ENCODE results near the gene CMTM4.
"Not testable (repeated sequence)": the region's sequence is repeated elsewhere in the genome, so short reads cannot be mapped to it uniquely, and the experiment has no call there.

Gene CMTM4

GRCh38 chr16:66691234-66691633 lies 5.3 kb downstream of the CMTM4 start:
- in situ Hi-C loops (cut with MboI; ENCODE audit: low sequenced_read_pairs, unreplicated experiment): no loop called here
- DNase-seq (ENCODE audit: low spot score): no peak
- TF ChIP-seq, protein P1, sequence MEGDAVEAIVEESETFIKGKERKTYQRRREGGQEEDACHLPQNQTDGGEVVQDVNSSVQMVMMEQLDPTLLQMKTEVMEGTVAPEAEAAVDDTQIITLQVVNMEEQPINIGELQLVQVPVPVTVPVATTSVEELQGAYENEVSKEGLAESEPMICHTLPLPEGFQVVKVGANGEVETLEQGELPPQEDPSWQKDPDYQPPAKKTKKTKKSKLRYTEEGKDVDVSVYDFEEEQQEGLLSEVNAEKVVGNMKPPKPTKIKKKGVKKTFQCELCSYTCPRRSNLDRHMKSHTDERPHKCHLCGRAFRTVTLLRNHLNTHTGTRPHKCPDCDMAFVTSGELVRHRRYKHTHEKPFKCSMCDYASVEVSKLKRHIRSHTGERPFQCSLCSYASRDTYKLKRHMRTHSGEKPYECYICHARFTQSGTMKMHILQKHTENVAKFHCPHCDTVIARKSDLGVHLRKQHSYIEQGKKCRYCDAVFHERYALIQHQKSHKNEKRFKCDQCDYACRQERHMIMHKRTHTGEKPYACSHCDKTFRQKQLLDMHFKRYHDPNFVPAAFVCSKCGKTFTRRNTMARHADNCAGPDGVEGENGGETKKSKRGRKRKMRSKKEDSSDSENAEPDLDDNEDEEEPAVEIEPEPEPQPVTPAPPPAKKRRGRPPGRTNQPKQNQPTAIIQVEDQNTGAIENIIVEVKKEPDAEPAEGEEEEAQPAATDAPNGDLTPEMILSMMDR (IDR thresholded peaks at IDR 0.05; ENCODE audit: borderline replicate concordance, control extremely low read depth, extremely low read depth, insufficient read depth, missing control alignments): no peak

DNA sequence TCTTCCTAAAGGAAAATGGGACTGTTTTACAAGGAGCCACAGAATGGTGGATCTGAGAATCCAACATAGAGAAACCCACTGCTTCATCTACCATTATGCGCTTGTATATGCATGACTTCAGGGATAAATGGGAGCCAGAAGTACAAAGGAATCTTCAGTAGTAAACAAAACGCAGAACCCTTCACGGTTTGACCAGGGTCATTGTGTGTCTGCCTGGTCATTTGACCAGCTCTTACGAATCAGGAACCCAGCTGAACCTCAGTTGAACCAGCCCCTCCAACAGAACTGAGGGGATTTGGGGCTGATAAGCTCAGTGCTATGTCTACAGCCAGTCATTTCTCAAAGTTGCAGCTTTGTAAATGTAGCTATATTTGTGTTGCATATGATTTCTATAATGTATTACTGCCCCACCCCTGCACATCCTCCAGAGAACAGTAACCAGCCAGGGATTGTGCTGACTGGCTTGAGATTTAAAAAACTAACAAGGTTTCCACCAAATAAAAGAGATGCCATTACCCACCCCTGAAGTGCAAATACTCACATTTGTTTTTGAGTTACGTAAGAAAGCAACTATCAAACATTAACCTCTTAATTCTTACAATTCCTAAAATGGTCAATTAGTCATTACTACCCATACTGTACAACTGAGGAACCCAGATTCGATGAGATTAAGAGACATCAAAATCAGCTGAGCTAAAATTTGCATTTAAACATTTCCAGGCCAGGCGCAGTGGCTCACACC lies 6.3 kb downstream of the CMTM4 start:
- TF ChIP-seq, protein P1 (IDR thresholded peaks at IDR 0.05; ENCODE audit: borderline replicate concordance, control extremely low read depth, extremely low read depth, insufficient read depth, missing control alignments): no peak
- DNase-seq (ENCODE audit: low spot score): no peak
- in situ Hi-C loops (cut with MboI; ENCODE audit: low sequenced_read_pairs, unreplicated experiment): no loop called here

DNA sequence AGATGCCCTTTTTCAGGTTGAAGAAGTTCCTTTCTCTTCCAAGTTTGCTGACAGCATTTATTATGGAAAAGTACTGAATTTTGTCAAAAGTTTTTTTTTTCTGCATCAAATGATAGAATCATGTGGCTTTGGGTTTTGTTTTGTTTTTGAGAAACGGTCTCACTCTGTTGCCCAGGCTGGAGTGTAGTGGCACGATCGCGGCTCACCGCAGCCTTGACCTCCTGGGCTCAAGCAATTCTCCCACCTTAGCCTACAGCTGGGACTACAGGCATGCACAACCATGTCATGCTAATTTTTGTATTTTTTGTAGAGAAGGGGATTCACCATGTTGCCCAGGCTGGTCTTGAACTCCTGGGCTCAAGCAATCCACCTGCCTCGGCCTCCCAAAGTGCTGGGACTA lies 7.3 kb downstream of the CMTM4 start:
- DNase-seq (ENCODE audit: low spot score): no peak
- in situ Hi-C loops (cut with MboI; ENCODE audit: low sequenced_read_pairs, unreplicated experiment): no loop called here
- TF ChIP-seq, protein P1 (IDR thresholded peaks at IDR 0.05; ENCODE audit: borderline replicate concordance, control extremely low read depth, extremely low read depth, insufficient read depth, missing control alignments): no peak

- DNase-seq (ENCODE audit: low spot score): no peak
- in situ Hi-C loops (cut with MboI; ENCODE audit: low sequenced_read_pairs, unreplicated experiment): no loop called here
- TF ChIP-seq, protein P1 (IDR thresholded peaks at IDR 0.05; ENCODE audit: borderline replicate concordance, control extremely low read depth, extremely low read depth, insufficient read depth, missing control alignments): no peak
Observed at GRCh38 chr16:66687906-66688625, 8.5 kb downstream of the CMTM4 start.

GRCh38 chr16:66685501-66686115 lies 10.9 kb downstream of the CMTM4 start:
- in situ Hi-C loops (cut with MboI; ENCODE audit: low sequenced_read_pairs, unreplicated experiment); DNase-seq (ENCODE audit: low spot score): not testable (repeated sequence)

GRCh38 chr16:66682271-66682670 lies 14.3 kb downstream of the CMTM4 start:
- TF ChIP-seq, protein P1 (IDR thresholded peaks at IDR 0.05; ENCODE audit: borderline replicate concordance, control extremely low read depth, extremely low read depth, insufficient read depth, missing control alignments): no peak
- in situ Hi-C loops (cut with MboI; ENCODE audit: low sequenced_read_pairs, unreplicated experiment): no loop called here
- no peak for DNase-seq (ENCODE audit: low spot score)

DNA sequence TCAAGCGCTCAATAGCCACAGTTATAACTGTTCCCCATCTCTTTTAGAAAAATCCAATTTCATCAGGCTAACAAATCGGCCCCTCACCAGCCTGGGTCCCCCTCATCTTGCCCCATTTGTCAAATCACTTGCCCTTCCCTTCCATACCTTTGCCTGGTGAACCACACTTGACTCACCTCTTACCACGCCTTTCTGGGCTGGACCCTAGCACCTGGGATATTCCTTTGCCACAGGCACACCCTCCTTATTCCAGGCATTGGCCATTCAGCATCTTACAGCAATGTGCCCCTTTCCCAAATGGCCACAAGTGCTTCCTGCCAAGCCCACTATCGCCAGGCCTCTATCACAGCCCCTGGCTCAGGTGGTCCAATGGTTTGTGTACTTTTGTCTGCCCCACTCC lies 14.9 kb downstream of the CMTM4 start:
- TF ChIP-seq, protein P1 (IDR thresholded peaks at IDR 0.05; ENCODE audit: borderline replicate concordance, control extremely low read depth, extremely low read depth, insufficient read depth, missing control alignments): no peak
- no peak for DNase-seq (ENCODE audit: low spot score)
- in situ Hi-C loops (cut with MboI; ENCODE audit: low sequenced_read_pairs, unreplicated experiment): no loop called here

All from GM13976 (cell line).